HEK293 (cell line): ENCODE results near the gene ARAP1.

ENCODE experiments used
- CTCF ChIA-PET: fragments of 350-600 bp; formaldehyde crosslinking; extraction: SDS; loops from one replicate; lab custom pipeline; 2021; ENCODE audit warnings: antibody characterized with exemption; lab: Yijun Ruan, JAX
- POLR2A ChIA-PET: fragments of 300-600 bp; formaldehyde crosslinking; extraction: SDS; loops from one replicate; lab custom pipeline; 2020; ENCODE audit warnings: antibody characterized with exemption, inconsistent platforms; lab: Yijun Ruan, JAX
- H3K27ac ChIP-seq: fragments of 200-500 bp; sonication (Bioruptor generic); 2 replicates; pipeline ENCODE4 v1.5.1; 2014; ENCODE audit warnings: low read depth, low read length, control low read depth, inconsistent platforms; ENCODE audit errors: extremely low read depth
- H3K36me3 ChIP-seq, 2 experiments: fragments of 200-500 bp in 1 of 2; sonication (Bioruptor generic) in 1 of 2; 1 replicate in 1 of 2; 2 replicates in 1 of 2; pipeline ENCODE4 v1.5.1; 2014 to 2017; ENCODE audit warnings: inconsistent platforms in 2 of 2, low read length in 2 of 2; ENCODE audit not compliant: control insufficient read depth in 2 of 2, insufficient read depth in 1 of 2
- H3K4me1 ChIP-seq: fragments of 200-500 bp; sonication (Bioruptor generic); 2 replicates; pipeline ENCODE4 v1.5.1; 2014; ENCODE audit warnings: mild to moderate bottlenecking, low read length, inconsistent platforms; ENCODE audit not compliant: control insufficient read depth, insufficient read depth
- H3K4me3 ChIP-seq: 2 replicates; pipeline ENCODE4 v1.5.1; 2011; ENCODE audit warnings: low read depth, mild to moderate bottlenecking, control low read depth, low read length, moderate library complexity
- H3K9me3 ChIP-seq: fragments of 200-500 bp; sonication (Bioruptor generic); 2 replicates; pipeline ENCODE4 v1.5.1; 2014; ENCODE audit warnings: low read depth, low read length, inconsistent platforms; ENCODE audit not compliant: control insufficient read depth, insufficient read depth
- EGR2 ChIP-seq: fragments of 450-650 bp; formaldehyde crosslinking; IDR thresholded peaks from 2 replicates; pipeline ENCODE4 v1.5.1; 2016; ENCODE audit warnings: low read depth, missing biosample characterization, missing genetic modification characterization
- HOXD13 ChIP-seq: sonication (generic); formaldehyde crosslinking; IDR thresholded peaks from 2 replicates; pipeline ENCODE4 v1.8.0; 2022; ENCODE audit warnings: missing genetic modification reagents, borderline replicate concordance
- KLF7 ChIP-seq: fragments of 450-650 bp; formaldehyde crosslinking; IDR thresholded peaks from 2 replicates; pipeline ENCODE4 v1.5.1; 2016; ENCODE audit warnings: missing biosample characterization, missing genetic modification characterization, borderline replicate concordance
- MZF1 ChIP-seq: fragments of 450-650 bp; formaldehyde crosslinking; IDR thresholded peaks from 2 replicates; pipeline ENCODE4 v1.5.1; 2017; ENCODE audit warnings: missing biosample characterization, missing genetic modification characterization, borderline replicate concordance
- OVOL3 ChIP-seq: fragments of 450-650 bp; formaldehyde crosslinking; IDR thresholded peaks from 2 replicates; pipeline ENCODE4 v1.5.1; 2016; ENCODE audit warnings: missing biosample characterization, missing genetic modification characterization
- PRDM2 ChIP-seq: fragments of 450-650 bp; formaldehyde crosslinking; IDR thresholded peaks from 2 replicates; pipeline ENCODE4 v1.5.1; 2016; ENCODE audit warnings: missing biosample characterization, missing genetic modification characterization, borderline replicate concordance
- SP2 ChIP-seq: fragments of 450-650 bp; formaldehyde crosslinking; IDR thresholded peaks from 2 replicates; pipeline ENCODE4 v1.5.1; 2016; ENCODE audit warnings: missing biosample characterization, missing genetic modification characterization
- YY1 ChIP-seq: fragments of 450-650 bp; formaldehyde crosslinking; IDR thresholded peaks from 2 replicates; pipeline ENCODE4 v1.5.1; 2018; ENCODE audit warnings: missing biosample characterization, missing genetic modification characterization
- ZFP69B ChIP-seq: fragments of 450-650 bp; formaldehyde crosslinking; IDR thresholded peaks from 2 replicates; pipeline ENCODE4 v1.5.1; 2016; ENCODE audit warnings: missing biosample characterization, missing genetic modification characterization
- ZNF248 ChIP-seq: fragments of 450-650 bp; formaldehyde crosslinking; IDR thresholded peaks from 2 replicates; pipeline ENCODE4 v1.5.1; 2017; ENCODE audit warnings: missing biosample characterization, missing genetic modification characterization
- ZNF416 ChIP-seq: fragments of 450-650 bp; formaldehyde crosslinking; IDR thresholded peaks from 2 replicates; pipeline ENCODE4 v1.5.1; 2016; ENCODE audit warnings: missing biosample characterization, missing genetic modification characterization
- ZNF510 ChIP-seq: fragments of 450-650 bp; formaldehyde crosslinking; IDR thresholded peaks from 2 replicates; pipeline ENCODE4 v1.5.1; 2018; ENCODE audit warnings: mild to moderate bottlenecking, missing genetic modification characterization, missing biosample characterization; ENCODE audit not compliant: insufficient replicate concordance
- ZNF549 ChIP-seq: fragments of 450-650 bp; IDR thresholded peaks from 2 replicates; pipeline ENCODE4 v1.5.1; 2018; ENCODE audit warnings: missing biosample characterization, missing genetic modification characterization, mild to moderate bottlenecking, inconsistent platforms, moderate library complexity
- ZNF629 ChIP-seq: fragments of 450-650 bp; formaldehyde crosslinking; IDR thresholded peaks from 2 replicates; pipeline ENCODE4 v1.5.1; 2017; ENCODE audit warnings: missing biosample characterization, missing genetic modification characterization
- ZNF664 ChIP-seq: fragments of 450-650 bp; formaldehyde crosslinking; IDR thresholded peaks from 2 replicates; pipeline ENCODE4 v1.5.1; 2016; ENCODE audit warnings: missing biosample characterization, missing genetic modification characterization
- ZNF747 ChIP-seq: fragments of 450-650 bp; formaldehyde crosslinking; IDR thresholded peaks from 2 replicates; pipeline ENCODE4 v1.5.1; 2016; ENCODE audit warnings: missing biosample characterization, missing genetic modification characterization
- TF ChIP-seq, protein P1 (sequence below): fragments of 450-650 bp; formaldehyde crosslinking; IDR thresholded peaks from 2 replicates; pipeline ENCODE4 v1.5.1; 2017; ENCODE audit warnings: missing biosample characterization, missing genetic modification characterization
- TF ChIP-seq, protein P2 (sequence below): fragments of 450-650 bp; formaldehyde crosslinking; IDR thresholded peaks from 2 replicates; pipeline ENCODE4 v1.5.1; 2016; ENCODE audit warnings: missing biosample characterization, missing genetic modification characterization
- TF ChIP-seq, protein P3 (sequence below): fragments of 450-650 bp; formaldehyde crosslinking; IDR thresholded peaks from 2 replicates; pipeline ENCODE4 v1.5.1; 2016; ENCODE audit warnings: missing biosample characterization, missing genetic modification characterization

The ARAP1 gene

DNA sequence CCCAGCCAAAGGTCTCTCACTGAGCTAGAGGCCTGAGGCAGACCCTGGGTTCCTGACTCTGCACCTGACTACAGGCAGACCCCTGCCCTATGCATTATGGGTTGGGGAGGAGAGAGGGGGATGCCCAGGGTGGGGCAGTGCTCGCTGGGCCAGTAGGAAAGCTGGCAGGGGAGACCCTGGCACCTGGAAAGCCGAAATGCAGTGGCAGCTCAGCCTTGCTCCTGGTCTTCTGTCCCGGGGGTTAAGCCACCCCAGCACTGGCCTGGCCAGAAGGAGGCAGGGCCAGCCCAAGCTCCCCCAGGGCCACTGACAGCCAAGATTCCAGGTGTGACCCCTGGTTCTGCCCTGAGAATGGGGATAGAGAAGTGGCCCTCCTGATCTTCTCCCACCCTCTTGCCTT, 5.4 kb downstream of the ARAP1 start:
- Histone ChIP-seq H3K4me3 (no peak overlapping the region), H3K36me3 (peaks cover 0 to 3% of the 10 kb centered on the region in 2 experiments; a peak in 1 of 3 replicates), H3K27ac (no peak overlapping the region), H3K9me3 (no peaks in the 10 kb centered on the region), H3K4me1 (no peaks in the 10 kb centered on the region)
- TF ChIP-seq, protein P1, sequence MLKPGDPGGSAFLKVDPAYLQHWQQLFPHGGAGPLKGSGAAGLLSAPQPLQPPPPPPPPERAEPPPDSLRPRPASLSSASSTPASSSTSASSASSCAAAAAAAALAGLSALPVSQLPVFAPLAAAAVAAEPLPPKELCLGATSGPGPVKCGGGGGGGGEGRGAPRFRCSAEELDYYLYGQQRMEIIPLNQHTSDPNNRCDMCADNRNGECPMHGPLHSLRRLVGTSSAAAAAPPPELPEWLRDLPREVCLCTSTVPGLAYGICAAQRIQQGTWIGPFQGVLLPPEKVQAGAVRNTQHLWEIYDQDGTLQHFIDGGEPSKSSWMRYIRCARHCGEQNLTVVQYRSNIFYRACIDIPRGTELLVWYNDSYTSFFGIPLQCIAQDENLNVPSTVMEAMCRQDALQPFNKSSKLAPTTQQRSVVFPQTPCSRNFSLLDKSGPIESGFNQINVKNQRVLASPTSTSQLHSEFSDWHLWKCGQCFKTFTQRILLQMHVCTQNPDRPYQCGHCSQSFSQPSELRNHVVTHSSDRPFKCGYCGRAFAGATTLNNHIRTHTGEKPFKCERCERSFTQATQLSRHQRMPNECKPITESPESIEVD (tag by site-specific recombination): no peak
- no peak for TF ChIP-seq PRDM2
- TF ChIP-seq ZNF629 (tag by site-specific recombination): no peak
- TF ChIP-seq ZNF747 (tag by site-specific recombination): no peak
- ChIA-PET POLR2A (interaction anchor here (1.1 kb wide), 1 partner anchor 11 kb away, joined by 4 read pairs; no protein-coding TSS in a partner anchor), CTCF (interaction anchor here (0.6 kb wide), 1 partner anchor 49 kb away, joined by 4 read pairs; no protein-coding TSS in a partner anchor)

- Histone ChIP-seq H3K9me3 (no peaks in the 10 kb centered on the region), H3K27ac (no peak overlapping the region), H3K36me3 (peaks cover 0 to 3% of the 10 kb centered on the region in 2 experiments; a peak in 1 of 3 replicates), H3K4me3 (no peak overlapping the region), H3K4me1 (no peaks in the 10 kb centered on the region)
- TF ChIP-seq YY1 (tag by site-specific recombination) (no peak), KLF7 (tag by site-specific recombination) (no peak), ZNF510 (tag by site-specific recombination) (no peak), ZNF747 (tag by site-specific recombination) (no peak), MZF1 (no peak), HOXD13 (CRISPR knock-in tag) (no peak)
- CTCF ChIA-PET: interaction anchor here (0.6 to 1.0 kb wide), 3 partner anchors 48 to 591 kb away, joined by 3 to 4 read pairs (median 3); partner anchors contain the start of gene STARD10
- POLR2A ChIA-PET: interaction anchor here (0.6 to 1.1 kb wide), 2 partner anchors 12 to 62 kb away, joined by 3 to 4 read pairs; no protein-coding TSS in a partner anchor
Measured at GRCh38 chr11:72745925-72746550, 6.2 kb downstream of the ARAP1 start.

DNA sequence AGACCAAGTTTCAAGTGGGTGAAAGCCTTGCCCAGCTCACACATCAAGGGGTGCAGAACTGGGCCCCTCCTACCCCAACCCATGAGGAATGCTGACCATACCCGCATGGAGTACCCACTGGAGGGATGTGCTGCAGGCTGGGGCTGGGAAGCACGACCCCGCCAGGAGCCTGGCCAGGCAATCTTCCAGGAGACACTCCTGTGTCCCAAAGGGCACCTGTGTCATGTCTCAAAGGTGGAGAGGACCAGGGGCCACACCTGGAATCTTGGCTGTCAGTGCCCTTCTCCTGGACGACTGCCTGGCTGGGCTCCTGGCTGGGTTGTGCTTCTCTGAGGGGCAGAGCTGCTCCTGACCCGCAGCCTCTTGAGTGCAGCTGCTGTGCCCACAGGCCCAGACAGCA, 6.7 kb downstream of the ARAP1 start:
- H3K36me3 ChIP-seq: peaks cover 0 to 3% of the 10 kb centered on the region in 2 experiments; a peak in 1 of 3 replicates
- H3K9me3 ChIP-seq: no peaks in the 10 kb centered on the region
- no peak overlapping the region for H3K27ac ChIP-seq
- ChIA-PET CTCF (interaction anchor here (0.5 to 1.0 kb wide), 3 partner anchors 48 to 592 kb away, joined by 3 read pairs; partner anchors contain the start of gene STARD10), POLR2A (no interaction called here)
- no peak overlapping the region for H3K4me3 ChIP-seq
- H3K4me1 ChIP-seq: no peaks in the 10 kb centered on the region
- no peak for TF ChIP-seq OVOL3
- TF ChIP-seq, protein P2, sequence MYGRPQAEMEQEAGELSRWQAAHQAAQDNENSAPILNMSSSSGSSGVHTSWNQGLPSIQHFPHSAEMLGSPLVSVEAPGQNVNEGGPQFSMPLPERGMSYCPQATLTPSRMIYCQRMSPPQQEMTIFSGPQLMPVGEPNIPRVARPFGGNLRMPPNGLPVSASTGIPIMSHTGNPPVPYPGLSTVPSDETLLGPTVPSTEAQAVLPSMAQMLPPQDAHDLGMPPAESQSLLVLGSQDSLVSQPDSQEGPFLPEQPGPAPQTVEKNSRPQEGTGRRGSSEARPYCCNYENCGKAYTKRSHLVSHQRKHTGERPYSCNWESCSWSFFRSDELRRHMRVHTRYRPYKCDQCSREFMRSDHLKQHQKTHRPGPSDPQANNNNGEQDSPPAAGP (tag by site-specific recombination): no peak
- TF ChIP-seq EGR2: no peak
- no peak for TF ChIP-seq SP2 (tag by site-specific recombination)
- no peak for TF ChIP-seq ZNF416 (tag by site-specific recombination)
- no peak for TF ChIP-seq ZNF549 (tag by site-specific recombination)
- no peak for TF ChIP-seq ZNF248 (tag by site-specific recombination)
- TF ChIP-seq ZFP69B (tag by site-specific recombination): no peak
- TF ChIP-seq, protein P3, sequence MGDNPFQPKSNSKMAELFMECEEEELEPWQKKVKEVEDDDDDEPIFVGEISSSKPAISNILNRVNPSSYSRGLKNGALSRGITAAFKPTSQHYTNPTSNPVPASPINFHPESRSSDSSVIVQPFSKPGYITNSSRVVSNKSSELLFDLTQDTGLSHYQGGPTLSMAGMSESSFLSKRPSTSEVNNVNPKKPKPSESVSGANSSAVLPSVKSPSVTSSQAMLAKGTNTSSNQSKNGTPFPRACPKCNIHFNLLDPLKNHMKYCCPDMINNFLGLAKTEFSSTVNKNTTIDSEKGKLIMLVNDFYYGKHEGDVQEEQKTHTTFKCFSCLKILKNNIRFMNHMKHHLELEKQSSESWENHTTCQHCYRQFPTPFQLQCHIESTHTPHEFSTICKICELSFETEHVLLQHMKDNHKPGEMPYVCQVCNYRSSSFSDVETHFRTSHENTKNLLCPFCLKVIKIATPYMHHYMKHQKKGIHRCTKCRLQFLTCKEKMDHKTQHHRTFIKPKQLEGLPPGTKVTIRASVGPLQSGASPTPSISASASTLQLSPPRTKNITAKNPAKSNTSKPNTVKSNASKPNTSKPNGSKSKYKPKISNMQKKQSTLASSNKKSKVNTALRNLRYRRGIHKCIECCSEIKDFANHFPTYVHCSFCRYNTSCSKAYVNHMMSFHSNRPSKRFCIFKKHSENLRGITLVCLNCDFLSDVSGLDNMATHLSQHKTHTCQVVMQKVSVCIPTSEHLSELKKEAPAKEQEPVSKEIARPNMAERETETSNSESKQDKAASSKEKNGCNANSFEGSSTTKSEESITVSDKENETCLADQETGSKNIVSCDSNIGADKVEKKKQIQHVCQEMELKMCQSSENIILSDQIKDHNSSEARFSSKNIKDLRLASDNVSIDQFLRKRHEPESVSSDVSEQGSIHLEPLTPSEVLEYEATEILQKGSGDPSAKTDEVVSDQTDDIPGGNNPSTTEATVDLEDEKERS (tag by site-specific recombination): no peak
- no peak for TF ChIP-seq ZNF664 (tag by site-specific recombination)
